ENCODE results near the gene SVEP1.

Gene SVEP1

DNA sequence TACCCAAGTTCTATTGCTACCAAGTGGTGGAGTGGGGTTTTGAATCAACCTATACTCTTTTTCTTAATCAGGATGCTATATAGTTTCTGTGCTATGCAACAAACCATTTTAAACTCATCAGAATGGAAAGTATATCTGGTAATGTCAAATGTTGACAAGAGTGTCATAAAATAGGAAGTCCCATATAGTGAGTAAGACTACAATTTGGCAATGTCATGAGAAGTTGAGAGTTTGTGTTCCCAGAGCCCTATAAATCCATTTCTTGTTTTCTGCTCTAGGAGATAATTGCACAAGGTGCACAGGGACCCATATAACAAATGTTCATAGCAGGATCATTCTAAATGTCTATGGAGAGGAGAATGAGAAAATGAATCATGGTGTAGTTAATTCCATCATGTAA is 132.1 kb downstream of the SVEP1 start:
- no peak overlapping the region for H3K27ac ChIP-seq
- TF ChIP-seq, protein P1, sequence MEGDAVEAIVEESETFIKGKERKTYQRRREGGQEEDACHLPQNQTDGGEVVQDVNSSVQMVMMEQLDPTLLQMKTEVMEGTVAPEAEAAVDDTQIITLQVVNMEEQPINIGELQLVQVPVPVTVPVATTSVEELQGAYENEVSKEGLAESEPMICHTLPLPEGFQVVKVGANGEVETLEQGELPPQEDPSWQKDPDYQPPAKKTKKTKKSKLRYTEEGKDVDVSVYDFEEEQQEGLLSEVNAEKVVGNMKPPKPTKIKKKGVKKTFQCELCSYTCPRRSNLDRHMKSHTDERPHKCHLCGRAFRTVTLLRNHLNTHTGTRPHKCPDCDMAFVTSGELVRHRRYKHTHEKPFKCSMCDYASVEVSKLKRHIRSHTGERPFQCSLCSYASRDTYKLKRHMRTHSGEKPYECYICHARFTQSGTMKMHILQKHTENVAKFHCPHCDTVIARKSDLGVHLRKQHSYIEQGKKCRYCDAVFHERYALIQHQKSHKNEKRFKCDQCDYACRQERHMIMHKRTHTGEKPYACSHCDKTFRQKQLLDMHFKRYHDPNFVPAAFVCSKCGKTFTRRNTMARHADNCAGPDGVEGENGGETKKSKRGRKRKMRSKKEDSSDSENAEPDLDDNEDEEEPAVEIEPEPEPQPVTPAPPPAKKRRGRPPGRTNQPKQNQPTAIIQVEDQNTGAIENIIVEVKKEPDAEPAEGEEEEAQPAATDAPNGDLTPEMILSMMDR (conservative IDR thresholded peaks at IDR 0.05), result no peak
- no peak for TF ChIP-seq ZFX (IDR thresholded peaks at IDR 0.05)

DNA sequence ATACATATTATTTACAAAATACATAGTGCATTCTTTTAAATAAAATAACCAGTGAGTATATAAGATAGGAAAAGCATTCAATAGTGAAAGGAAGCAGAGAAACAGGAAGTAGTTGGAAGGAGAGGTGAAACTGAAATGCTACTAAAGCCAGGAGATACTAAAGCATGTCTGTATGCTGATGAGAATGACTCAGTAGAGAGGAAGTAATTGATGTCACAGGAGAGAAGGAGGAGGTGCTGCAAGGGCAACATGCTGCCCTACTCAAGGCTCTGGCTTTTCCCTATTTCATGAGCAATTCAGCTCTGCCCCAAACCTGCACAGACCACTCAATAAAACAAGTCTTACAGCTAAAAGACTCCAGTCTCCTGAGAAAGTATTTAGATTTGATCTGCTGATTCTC is 133.4 kb downstream of the SVEP1 start:
- H3K27ac ChIP-seq, result no peak overlapping the region
- TF ChIP-seq, protein P1 (conservative IDR thresholded peaks at IDR 0.05), result no peak
- no peak for TF ChIP-seq ZFX (IDR thresholded peaks at IDR 0.05)

DNA sequence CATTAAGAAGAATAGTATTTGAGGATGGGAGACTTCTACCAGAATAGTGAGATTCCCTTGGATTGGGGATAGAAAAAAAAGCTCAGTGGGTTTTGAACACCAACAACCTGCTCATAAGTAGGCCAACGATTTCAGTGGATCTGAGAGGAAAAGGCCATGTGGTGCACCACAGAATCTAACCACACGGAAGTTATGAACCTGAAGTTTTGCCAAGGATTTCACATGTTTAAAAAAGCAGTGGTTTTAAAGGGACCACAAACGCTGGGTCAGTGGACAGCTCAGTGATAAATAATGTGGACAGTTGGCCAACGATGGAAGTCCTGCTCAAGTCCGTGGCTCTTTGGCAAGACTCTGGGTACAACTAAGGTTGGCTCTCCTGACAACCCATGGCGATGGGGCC is 134.6 kb downstream of the SVEP1 start:
- TF ChIP-seq, protein P1 (conservative IDR thresholded peaks at IDR 0.05), result no peak
- no peak for TF ChIP-seq ZFX (IDR thresholded peaks at IDR 0.05)
- no peak overlapping the region for H3K27ac ChIP-seq

DNA sequence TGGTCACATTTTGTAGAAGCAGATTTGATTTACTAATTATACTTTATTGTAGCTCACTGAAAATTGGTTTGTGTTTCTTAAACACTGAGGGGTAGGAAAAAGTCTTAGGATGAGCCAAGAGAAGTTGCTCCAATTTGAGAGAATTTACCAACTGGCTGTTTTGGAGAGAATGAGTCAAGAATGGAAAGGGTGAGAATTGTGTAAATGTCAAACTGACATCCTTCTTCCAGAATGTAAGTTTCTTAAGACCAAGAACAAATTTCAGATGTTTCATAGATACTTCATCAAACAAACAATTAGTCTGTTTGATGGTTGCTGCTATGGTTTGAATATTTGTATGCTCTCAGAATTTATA is 135.7 kb downstream of the SVEP1 start:
- no peak overlapping the region for H3K27ac ChIP-seq
- no peak for TF ChIP-seq ZFX (IDR thresholded peaks at IDR 0.05)
- TF ChIP-seq, protein P1 (conservative IDR thresholded peaks at IDR 0.05), result no peak

DNA sequence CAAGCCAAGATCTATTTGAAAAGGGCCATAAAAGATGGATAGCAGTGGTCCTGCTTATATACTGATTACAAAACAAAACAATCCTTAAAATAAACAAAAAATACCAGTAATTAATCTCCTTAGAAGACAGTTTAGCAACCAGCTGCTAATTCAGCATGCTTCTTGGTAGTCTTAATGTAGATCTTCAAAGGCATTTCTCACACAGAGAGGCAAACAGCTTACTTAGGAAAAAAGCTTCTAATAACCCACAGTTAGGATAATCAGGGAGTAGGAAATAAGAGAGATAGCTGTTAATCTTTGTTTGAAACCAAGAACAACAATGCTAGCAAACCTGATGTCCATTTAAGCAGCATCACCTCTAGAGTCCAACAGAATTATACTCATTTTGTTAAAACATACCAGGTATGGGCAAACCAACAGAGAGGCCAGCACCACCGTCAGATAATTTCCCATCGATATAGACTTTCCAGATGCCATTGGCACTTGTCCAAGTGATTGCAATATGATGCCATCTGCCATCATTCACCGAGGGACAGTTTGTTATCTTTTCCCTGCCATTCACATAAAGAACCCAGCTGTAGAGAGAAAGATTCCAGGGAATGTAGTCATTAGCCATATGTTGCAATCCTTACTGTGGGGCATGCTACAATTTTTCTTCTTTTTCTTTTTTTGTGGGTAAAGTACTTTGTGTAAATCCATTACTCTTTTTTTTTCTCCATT is 136.2 kb downstream of the SVEP1 start:
- H3K27ac ChIP-seq, result no peak overlapping the region
- TF ChIP-seq ZFX (IDR thresholded peaks at IDR 0.05), result no peak
- TF ChIP-seq, protein P1 (conservative IDR thresholded peaks at IDR 0.05), result no peak

DNA sequence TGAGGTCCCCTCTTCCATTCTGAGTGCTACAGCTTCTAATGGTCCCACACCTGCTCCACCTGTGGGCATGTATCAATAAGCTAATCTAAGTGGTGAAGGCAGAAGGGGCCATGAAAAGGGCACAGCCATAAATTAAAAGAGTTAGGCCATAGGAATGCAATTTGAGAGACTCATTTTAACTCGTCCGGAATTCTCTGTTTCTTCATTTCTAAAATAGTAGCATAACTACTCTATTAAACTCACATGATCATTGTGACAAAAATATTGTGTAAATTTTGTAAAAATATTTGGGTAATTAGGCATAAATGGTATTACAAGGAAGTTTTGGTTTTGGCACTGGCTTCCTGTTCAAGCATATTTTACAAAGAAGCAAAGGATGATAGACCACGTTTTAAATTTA is 138.7 kb downstream of the SVEP1 start:
- no peak for TF ChIP-seq ZFX (IDR thresholded peaks at IDR 0.05)
- TF ChIP-seq, protein P1 (conservative IDR thresholded peaks at IDR 0.05), result no peak
- H3K27ac ChIP-seq, result no peak overlapping the region

DNA sequence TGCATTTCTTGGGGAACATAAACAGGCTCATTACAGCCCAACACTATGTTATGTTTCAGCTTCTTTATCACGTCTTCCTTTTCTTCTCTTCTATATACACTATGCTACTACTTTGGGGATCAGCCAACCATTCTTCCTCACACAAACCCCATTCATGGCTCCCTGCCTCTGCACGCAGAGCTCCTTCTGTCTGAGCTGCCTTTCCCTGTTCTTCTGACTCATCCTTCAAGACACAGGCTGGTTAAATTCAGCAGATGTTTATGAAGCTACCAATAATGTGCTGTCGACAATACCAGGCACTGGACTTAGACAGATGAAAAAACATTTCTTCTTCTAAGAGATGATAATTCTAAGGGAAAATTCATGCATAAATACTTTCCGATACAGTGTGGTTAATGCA is 139.4 kb downstream of the SVEP1 start:
- TF ChIP-seq, protein P1 (conservative IDR thresholded peaks at IDR 0.05), result no peak
- TF ChIP-seq ZFX (IDR thresholded peaks at IDR 0.05), result no peak
- H3K27ac ChIP-seq, result no peak overlapping the region
